ENCODE data around the gene DPY19L1.
"Not testable (repeated sequence)": the region's sequence is repeated elsewhere in the genome, so short reads cannot be mapped to it uniquely, and the experiment has no call there.

The DPY19L1 gene

GRCh38 chr7:35032166-35032565 lies 5.1 kb downstream of the DPY19L1 start:
- no peak for DNase-seq (ENCODE audit: low spot score)

- DNase-seq (ENCODE audit: low spot score): no peak
These were observed 6.4 kb downstream of the DPY19L1 start for GRCh38 chr7:35030848-35031247.

DNA sequence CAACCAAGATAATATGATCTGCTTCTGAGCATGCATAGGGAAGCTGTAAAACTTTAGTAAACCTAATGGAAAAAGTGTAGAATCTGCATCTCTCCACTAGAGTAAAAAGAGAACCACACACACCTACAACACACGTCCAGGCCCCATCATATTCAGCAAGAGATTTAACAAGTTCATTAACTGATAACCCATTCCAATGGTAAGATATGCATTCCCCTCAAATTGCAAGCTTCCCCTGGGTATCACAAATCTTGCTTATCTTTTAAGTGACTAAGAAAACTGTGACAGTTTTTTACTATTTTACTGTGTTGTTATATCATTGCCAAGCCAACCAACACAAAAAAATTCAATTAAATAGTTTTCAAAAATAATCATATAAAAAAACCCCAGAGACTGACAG lies 8.0 kb downstream of the DPY19L1 start:
- no peak for DNase-seq (ENCODE audit: low spot score)

GRCh38 chr7:35026150-35026549 lies 11.1 kb downstream of the DPY19L1 start:
- no peak for DNase-seq (ENCODE audit: low spot score)

DNA sequence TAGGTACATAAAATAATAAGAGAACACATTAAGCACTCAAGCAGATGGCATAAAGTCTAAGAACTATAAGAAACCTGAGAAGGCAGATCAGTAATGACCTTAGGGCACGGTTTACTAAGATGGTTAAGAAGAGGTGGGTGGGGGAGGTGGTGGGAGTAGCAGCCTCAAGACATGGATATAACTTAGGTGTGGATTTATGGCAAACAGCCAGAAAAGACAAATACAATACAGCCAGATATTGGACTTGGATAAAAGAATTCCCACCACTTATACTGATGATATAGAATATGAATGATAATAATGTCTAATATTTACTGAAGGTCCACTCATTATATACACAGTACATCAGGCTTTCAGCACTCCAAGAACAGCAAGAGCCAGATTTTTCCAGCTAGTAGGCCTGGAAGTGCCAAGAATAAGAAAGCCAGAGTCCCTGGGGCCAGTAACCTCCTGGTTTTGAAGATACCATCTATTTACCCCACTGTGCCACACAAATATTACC lies 11.9 kb downstream of the DPY19L1 start:
- no peak for DNase-seq (ENCODE audit: low spot score)

DNA sequence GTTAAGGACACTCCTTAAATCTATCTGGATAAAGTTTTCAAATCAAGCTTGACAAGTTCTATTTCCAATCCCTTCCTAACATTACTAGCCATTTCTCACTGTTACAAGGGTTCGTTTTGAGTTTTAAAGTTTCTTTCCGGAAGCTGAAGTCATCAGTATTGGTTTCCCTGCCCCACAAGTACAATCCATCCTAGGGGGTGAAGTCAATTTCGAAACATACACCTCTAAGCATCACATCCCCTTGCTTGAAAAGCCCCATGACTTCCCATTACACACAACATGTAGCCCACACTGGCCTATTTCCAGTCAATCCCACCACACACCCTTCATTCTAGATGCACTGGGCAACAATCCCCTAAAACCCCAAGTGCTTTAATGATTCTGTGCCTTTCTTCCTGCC lies 13.0 kb downstream of the DPY19L1 start:
- no peak for DNase-seq (ENCODE audit: low spot score)

DNA sequence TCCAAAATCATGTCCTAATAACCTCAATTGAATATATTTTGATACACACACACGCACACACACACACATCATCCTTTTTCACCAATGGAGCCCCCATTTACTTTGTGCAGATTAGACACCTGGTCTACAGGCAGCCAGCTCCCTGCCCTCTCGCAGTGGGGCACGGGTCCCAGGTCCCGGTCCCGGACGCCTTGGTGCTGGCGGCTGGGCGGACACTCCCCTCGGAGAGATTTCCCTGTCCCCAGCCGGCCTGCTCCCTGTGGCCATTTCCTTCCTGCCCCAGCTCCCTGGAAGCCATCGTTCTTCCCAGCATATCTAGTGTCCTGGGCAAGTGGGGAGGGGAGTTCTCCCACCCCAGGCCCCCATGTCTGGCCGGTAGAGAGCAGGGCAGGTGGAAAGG lies 14.6 kb downstream of the DPY19L1 start:
- no peak for DNase-seq (ENCODE audit: low spot score)

GRCh38 chr7:35021445-35021844 lies 15.8 kb downstream of the DPY19L1 start:
- DNase-seq (ENCODE audit: low spot score): no peak

GRCh38 chr7:35019801-35020200 lies 17.5 kb downstream of the DPY19L1 start:
- DNase-seq (ENCODE audit: low spot score): no peak

- DNase-seq (ENCODE audit: low spot score): no peak
These were observed 18.0 kb downstream of the DPY19L1 start for GRCh38 chr7:35019179-35019729.

DNA sequence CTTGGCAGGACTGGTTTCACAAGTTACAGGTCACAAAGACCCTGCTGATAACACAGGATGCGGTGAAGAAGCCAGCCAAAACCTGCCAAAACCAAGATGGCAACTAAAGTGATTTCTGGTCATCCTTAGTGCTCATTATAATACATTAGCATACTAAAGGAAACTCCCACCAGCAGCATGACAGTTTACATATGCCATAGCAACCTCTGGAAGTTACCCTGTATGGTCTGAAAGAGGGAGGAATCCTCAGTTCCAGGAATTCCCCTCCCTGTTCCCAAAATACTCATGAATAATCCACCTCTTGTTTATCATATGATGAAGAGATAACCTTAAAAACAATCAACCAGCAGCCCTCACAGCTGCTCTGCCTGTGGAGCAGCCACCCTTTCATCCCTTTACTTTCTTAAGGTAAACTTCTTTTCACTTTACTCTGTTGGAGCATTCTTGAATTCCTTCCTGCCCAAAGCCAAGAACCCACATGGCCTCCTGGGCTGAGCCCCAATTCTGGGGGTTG lies 21.9 kb downstream of the DPY19L1 start:
- DNase-seq (ENCODE audit: low spot score): no peak

DNA sequence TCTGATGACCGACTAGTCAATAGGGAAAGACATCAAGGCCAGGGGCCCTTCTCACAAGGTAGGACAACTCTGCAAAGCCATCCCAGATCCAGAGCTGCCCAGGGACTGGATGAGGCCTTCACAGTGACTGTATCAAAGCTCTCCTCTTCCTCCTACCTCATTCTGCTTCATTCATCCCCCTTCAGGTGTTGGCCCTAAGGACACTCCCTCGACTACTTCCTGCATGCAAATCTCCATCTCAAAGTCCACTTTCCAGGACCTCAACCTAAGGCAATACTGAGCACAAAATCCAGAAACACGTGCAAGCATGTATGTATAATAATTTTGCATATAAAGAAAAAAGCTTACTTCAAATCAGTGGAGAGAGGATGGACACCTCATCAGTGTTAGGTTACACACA lies 25.1 kb downstream of the DPY19L1 start:
- DNase-seq (ENCODE audit: low spot score): no peak

DNA sequence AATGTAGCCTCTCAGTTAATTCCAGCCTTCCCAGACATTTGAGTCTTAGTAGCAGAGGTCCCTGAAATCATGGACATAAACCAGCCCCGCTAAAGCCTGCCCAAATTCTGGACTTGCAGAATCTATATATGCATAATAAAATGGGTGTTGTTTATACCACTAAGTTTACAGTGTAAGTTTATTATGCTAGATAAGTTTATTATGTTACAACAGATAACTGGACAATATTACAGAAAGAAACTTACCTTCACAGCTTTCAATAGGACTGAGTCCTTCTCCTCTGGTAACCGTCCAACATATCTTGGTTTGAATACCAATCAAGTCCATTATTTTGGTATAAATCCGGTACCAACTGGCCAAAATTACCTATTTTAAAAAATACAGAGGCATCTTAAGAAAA lies 26.2 kb downstream of the DPY19L1 start:
- DNase-seq (ENCODE audit: low spot score): no peak

GRCh38 chr7:35007768-35008167 lies 29.5 kb downstream of the DPY19L1 start:
- no peak for DNase-seq (ENCODE audit: low spot score)

GRCh38 chr7:35004531-35005095 lies 32.7 kb downstream of the DPY19L1 start:
- DNase-seq (ENCODE audit: low spot score): peak; percentile 38

GRCh38 chr7:35003679-35004303 lies 33.5 kb downstream of the DPY19L1 start:
- DNase-seq (ENCODE audit: low spot score): no peak

- DNase-seq (ENCODE audit: low spot score): not testable (repeated sequence)
These were observed 34.1 kb downstream of the DPY19L1 start for GRCh38 chr7:35003177-35003650.

GRCh38 chr7:34998335-34998734 lies 39.0 kb downstream of the DPY19L1 start:
- DNase-seq (ENCODE audit: low spot score): not testable (repeated sequence)

GRCh38 chr7:34996423-34997090 lies 40.7 kb downstream of the DPY19L1 start:
- DNase-seq (ENCODE audit: low spot score): not testable (repeated sequence)

- DNase-seq (ENCODE audit: low spot score): no peak
These were observed 41.5 kb downstream of the DPY19L1 start for GRCh38 chr7:34995757-34996156.

DNA sequence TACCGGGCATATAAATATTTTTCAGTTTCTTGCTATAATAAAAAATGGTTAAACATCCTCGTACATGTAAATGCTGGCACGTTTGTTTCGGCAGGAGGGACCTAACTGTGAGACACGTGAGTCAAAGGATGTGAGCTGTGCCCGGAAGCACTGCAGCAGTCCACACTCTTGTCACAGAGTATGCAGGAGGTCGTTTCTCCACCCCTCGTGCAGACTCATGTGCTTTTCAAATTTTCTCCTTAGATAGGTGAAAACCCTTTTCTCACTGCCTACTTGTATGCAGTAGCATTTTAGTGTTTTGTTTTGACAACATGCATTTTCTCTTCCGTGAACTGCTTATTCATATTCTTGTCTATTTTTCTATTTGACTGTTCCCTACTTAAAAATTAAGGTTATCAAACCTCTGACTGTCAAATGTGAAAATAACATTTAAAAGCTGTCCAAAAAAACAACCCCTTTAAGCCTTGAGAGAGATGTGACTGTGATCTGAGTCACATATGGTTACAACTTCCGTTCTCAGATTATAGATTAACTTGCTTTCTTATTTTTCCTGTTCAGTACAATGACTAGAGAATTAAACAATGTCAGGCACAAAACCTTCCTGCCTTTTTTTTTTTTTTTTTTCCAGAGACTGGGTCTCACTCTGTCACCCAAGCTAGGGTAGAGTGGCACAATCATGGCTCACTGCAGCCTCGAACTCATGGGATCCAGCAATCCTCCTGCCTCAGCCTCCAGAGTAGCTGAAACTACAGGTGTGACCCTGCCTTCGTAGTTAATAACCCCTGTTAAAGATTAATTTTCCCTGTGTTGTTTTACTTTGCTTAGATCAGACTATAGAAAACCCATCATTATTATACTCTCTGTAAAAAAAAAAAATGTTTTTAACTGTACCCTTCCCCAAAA lies 45.1 kb downstream of the DPY19L1 start:
- DNase-seq (ENCODE audit: low spot score): no peak
